ENCODE results near the gene PLOD1.
A peak's percentile ranks its signal among the peaks of the same experiment; 100 is the strongest.
"Not testable (repeated sequence)": the region's sequence is repeated elsewhere in the genome, so short reads cannot be mapped to it uniquely, and the experiment has no call there.

PLOD1 gene

DNA sequence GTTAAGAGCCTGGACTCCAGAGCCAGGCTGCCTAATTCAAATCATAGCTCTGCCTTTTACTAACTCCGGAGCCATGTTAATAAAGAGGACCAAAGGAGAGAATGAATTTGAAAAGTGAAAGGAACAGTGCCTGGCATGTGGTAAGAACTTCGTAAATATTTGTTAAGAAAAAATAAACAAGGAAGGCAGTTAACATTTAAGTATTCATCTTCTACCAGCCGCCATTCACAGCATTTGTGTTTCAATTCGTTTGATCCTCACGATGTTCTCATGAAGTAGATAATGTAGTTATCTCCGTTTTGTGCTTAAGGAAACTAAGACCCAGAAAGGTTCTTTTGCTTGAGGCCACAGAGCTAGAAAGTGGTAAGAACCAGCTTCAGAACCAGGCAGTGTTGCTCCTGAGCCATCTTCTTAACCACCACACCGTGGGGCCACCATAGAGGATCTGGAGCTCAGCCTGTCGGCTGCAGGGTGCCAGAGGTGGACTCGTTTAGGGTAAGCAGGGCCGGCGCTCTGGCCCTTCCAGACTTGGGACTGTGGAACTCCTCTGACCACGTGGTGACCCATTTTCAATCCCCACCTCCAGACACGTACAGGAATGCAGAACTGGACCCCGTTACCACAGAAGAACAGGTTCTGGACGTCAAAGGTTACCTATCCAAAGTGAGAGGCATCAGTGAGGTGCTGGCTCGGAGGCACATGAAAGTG is 57.6 kb downstream of the PLOD1 start:
- H3K4me3 Mint-ChIP-seq = no peak overlapping the region
- H3K36me3 Mint-ChIP-seq = peaks cover 4% of the 10 kb centered on the region
- H3K4me1 Mint-ChIP-seq (ENCODE audit: low read depth) = no peaks in the 10 kb centered on the region
- H3K27me3 Mint-ChIP-seq = no peaks in the 10 kb centered on the region
- H3K9me3 Mint-ChIP-seq (ENCODE audit: low read depth) = no peaks in the 10 kb centered on the region
- H3K27ac Mint-ChIP-seq = no peak overlapping the region

DNA sequence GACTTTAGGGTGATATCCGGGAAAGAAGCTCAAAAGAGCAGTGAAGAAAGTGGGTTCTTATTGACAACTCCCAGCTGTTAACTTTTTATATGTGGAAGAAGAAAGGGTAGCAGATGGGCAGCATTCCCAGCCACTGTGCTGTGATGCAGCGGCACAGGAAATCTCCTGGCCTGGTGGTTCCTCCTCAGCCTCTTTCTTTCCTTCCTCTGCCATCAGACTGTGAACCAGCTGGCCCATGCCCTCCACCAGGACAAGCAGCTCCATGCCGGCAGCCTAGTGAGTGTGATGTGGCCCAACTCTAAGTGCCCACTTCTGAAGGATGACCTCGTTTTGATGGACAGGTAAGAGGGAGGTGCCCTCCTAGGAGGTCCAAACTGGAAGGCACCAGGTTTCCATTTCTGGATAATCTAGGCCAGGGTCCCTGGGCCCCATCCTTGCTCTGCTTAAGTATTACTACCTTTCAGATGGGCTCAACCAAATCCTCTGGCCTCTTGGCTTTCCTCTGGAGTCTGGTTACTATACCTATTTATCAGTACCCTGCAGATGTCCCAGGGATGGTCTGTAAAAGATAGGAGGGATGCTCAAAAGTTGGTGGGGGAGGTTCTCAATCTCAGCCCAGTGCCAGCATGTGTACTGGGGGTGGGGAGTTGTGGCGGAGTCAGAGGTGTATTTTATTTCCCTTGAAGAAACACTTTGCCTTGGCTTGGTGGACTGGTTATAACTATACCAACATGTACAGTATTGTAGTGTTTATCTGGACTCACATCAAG is 62.7 kb downstream of the PLOD1 start:
- no peaks in the 10 kb centered on the region for H3K9me3 Mint-ChIP-seq (ENCODE audit: low read depth)
- no peak overlapping the region for H3K4me3 Mint-ChIP-seq
- no peaks in the 10 kb centered on the region for H3K36me3 Mint-ChIP-seq
- no peaks in the 10 kb centered on the region for H3K27me3 Mint-ChIP-seq
- H3K27ac Mint-ChIP-seq = no peak overlapping the region
- no peaks in the 10 kb centered on the region for H3K4me1 Mint-ChIP-seq (ENCODE audit: low read depth)

DNA sequence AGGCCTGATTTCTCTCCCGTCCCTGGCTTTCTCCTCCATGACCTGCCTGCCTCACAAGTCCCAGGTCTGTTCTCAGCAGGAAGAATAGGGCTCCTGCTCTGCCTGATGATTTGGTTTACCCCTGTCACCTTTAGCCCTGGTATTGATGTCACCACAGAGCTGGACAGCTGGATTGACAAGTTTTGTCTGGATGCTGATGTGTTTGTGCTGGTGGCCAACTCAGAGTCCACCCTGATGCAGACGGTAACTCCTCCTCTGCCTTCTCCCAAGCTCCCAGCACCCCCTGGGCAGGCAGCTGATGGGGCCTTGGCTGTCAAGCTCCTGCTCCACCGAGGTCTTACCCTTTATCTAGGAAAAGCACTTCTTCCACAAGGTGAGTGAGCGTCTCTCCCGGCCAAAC is 64.1 kb downstream of the PLOD1 start:
- Mint-ChIP-seq H3K36me3 (peaks cover 3% of the 10 kb centered on the region), H3K27ac (no peak overlapping the region), H3K4me3 (no peak overlapping the region), H3K4me1 (ENCODE audit: low read depth) (no peaks in the 10 kb centered on the region), H3K27me3 (no peaks in the 10 kb centered on the region), H3K9me3 (ENCODE audit: low read depth) (no peaks in the 10 kb centered on the region)

DNA sequence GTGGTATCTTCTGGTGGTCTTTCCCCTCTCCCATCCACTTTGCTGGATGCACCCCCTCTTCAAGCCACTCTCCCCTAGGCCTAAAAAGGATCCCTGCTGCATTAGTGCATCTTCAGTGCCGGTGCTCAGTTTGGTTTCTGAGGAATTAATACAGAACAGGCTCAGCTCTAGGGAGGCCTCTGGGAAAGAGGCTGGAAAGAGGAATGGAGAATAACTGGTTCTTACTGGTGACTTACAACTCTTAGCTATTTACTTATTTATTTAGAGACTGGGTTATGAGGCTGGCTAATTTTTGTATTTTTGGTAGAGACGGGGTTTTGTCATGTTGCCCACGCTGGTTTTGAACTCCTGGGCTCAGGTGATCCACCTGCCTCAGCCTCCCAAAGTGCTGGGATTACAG is 64.7 kb downstream of the PLOD1 start:
- Mint-ChIP-seq H3K27me3 (no peaks in the 10 kb centered on the region), H3K27ac (no peak overlapping the region), H3K4me3 (no peak overlapping the region), H3K9me3 (ENCODE audit: low read depth) (no peaks in the 10 kb centered on the region), H3K36me3 (peaks cover 3% of the 10 kb centered on the region), H3K4me1 (ENCODE audit: low read depth) (no peaks in the 10 kb centered on the region)

DNA sequence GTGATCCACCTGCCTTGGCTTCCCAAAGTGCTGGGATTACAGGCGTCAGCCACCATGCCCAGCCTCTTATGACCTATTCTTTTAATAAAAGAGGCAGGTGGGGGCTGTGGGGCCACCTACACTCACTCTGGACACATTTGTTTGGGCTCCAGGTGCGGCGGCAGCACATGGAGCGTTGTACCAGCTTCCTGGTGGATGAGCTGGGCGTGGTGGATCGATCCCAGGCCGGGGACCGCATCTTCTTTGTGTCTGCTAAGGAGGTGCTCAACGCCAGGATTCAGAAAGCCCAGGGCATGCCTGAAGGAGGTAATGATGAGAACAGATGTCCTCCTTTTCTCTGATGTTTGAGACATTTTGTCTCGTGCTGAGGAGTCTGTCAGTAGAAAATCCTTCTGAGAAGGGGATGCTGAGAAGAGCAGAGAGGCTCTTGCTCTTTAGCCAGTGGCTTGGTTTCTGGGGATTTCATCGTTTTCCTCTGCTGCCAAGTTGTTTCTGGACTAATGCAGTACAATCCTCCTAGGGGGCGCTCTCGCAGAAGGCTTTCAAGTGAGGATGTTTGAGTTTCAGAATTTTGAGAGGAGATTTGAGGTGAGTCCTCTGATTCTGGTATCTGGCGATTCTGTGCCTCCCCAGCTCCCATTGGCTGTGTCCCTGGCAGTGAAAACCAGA is 66.9 kb downstream of the PLOD1 start:
- Mint-ChIP-seq H3K27ac (no peak overlapping the region), H3K36me3 (peaks cover 6% of the 10 kb centered on the region), H3K27me3 (no peaks in the 10 kb centered on the region), H3K4me1 (ENCODE audit: low read depth) (no peaks in the 10 kb centered on the region), H3K4me3 (no peak overlapping the region), H3K9me3 (ENCODE audit: low read depth) (no peaks in the 10 kb centered on the region)

DNA sequence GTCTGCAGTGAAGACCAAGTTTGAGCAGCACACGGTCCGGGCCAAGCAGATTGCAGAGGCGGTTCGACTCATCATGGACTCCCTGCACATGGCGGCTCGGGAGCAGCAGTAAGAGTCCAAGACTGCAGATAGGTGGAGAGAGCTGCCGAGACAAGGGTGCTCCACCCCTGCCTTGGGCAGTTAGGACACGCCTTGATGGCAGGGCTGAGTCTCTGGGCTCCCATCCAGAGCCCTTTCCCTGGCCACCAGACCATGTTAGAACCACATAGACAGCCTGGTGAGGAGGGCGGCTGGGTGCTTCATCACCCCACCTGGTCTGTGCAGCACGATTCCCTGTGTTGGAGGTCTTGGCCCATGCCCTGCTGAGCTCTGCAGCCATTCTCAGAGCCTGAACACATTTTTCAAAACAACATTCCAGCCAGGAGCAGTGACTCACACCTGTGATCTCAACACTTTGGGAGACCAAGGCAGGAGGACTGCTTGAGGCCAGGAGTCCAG is 67.5 kb downstream of the PLOD1 start:
- Mint-ChIP-seq H3K27ac (no peak overlapping the region), H3K27me3 (no peaks in the 10 kb centered on the region), H3K4me3 (no peak overlapping the region), H3K36me3 (peaks cover 6% of the 10 kb centered on the region), H3K4me1 (ENCODE audit: low read depth) (no peaks in the 10 kb centered on the region), H3K9me3 (ENCODE audit: low read depth) (no peaks in the 10 kb centered on the region)

DNA sequence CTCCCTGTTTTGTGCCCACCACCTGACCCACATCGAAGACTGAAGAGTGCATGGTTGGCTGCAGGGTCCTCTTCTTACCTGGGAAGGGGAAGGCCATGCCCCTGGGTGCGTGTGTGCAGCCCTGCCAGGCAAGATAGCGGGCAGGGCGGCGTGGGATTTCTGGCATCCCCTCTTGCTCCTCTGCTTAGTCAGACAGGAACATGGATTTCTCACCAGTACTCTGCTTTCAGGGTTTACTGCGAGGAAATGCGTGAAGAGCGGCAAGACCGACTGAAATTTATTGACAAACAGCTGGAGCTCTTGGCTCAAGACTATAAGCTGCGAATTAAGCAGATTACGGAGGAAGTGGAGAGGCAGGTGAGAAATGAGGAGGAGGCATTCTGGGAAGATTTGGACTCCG is 69.2 kb downstream of the PLOD1 start:
- Mint-ChIP-seq H3K36me3 (peaks cover 10% of the 10 kb centered on the region), H3K4me1 (ENCODE audit: low read depth) (no peaks in the 10 kb centered on the region), H3K9me3 (ENCODE audit: low read depth) (no peaks in the 10 kb centered on the region), H3K27ac (no peak overlapping the region), H3K27me3 (no peaks in the 10 kb centered on the region), H3K4me3 (no peak overlapping the region)

DNA sequence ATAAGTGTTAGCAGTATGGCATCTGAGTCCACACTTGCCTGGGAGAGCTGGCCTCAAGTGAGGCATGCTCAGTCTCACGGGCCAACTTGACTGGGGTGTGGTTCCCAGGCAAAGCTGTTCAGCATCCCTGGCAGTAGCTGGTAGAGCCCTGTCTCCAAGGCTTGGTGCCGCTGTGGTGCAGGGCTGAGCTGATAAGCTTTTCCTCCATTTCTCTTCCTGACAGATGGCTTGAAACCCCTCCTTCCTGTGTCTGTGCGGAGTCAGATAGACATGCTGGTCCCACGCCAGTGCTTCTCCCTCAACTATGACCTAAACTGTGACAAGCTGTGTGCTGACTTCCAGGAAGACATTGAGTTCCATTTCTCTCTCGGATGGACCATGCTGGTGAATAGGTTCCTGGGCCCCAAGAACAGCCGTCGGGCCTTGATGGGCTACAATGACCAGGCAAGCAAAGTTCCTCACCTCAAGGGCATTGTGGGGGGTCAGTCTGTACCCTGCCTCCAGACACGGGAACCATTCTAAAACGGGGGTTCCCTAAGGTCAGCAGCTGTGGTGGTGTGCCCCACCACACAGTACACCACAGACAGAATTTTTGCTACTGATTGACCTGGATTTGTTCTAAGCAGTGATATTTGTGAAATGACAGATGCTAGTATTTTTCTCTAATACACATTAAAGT is 71.1 kb downstream of the PLOD1 start:
- no peaks in the 10 kb centered on the region for H3K4me1 Mint-ChIP-seq (ENCODE audit: low read depth)
- no peaks in the 10 kb centered on the region for H3K9me3 Mint-ChIP-seq (ENCODE audit: low read depth)
- no peak overlapping the region for H3K4me3 Mint-ChIP-seq
- peak overlapping the region; percentile 34 for H3K27ac Mint-ChIP-seq
- no peaks in the 10 kb centered on the region for H3K27me3 Mint-ChIP-seq
- H3K36me3 Mint-ChIP-seq = peaks cover 10% of the 10 kb centered on the region

DNA sequence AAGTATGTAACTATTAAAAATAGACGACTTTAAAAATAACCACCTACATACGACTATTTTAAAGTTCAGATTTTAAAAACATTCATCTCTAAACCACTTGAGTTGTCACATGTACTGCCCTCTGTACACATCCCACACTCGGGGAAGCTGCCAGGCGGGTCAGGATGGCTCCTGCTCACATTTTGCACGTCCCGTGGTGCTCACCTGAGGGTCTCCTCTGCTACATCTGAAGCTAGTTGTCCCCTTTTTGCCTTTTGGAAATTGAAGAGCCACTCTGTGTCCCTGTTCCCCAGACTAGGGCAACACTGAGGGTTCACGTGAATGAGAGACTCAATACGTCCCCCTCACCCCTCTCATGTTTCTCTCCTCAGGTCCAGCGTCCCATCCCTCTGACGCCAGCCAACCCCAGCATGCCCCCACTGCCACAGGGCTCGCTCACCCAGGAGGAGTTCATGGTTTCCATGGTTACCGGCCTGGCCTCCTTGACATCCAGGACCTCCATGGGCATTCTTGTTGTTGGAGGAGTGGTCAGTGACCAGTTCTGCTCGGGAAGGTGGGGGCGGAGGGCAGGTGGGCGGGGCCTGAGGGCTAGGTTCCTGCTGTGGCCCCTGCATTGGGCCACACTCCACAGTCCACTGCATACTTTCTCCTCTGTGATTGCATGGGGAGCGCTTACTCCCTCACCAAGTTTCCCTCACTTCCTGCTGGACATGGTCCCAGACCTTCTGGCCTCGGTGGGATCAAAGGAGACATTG is 71.8 kb downstream of the PLOD1 start:
- Mint-ChIP-seq H3K4me1 (ENCODE audit: low read depth) (no peaks in the 10 kb centered on the region), H3K27me3 (no peaks in the 10 kb centered on the region), H3K4me3 (no peak overlapping the region), H3K27ac (no peak overlapping the region), H3K9me3 (ENCODE audit: low read depth) (no peaks in the 10 kb centered on the region), H3K36me3 (peaks cover 10% of the 10 kb centered on the region)

DNA sequence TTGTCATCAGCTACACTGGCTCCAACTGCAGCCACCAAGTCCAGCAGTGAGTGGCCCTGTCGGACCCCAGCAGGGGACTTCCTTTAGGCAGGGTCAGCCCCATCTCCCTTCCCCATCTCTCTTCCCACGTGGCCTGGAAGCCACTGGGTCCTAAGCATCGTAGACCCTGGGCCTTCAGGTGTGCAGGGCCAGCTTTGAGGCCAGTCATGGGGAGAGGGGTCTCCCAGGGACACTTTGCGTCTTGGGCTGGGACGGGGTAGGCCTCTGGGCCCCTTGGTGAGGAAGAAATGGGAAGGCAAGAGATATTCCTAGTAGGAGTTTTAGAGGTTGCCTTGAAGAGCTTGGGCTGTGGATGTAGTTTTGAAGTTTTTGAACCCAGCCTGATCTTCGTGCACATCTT is 72.7 kb downstream of the PLOD1 start:
- Mint-ChIP-seq H3K27me3 (no peaks in the 10 kb centered on the region), H3K9me3 (ENCODE audit: low read depth) (no peaks in the 10 kb centered on the region), H3K4me3 (no peak overlapping the region), H3K4me1 (ENCODE audit: low read depth) (peaks cover 3% of the 10 kb centered on the region), H3K27ac (no peak overlapping the region), H3K36me3 (peaks cover 10% of the 10 kb centered on the region)

DNA sequence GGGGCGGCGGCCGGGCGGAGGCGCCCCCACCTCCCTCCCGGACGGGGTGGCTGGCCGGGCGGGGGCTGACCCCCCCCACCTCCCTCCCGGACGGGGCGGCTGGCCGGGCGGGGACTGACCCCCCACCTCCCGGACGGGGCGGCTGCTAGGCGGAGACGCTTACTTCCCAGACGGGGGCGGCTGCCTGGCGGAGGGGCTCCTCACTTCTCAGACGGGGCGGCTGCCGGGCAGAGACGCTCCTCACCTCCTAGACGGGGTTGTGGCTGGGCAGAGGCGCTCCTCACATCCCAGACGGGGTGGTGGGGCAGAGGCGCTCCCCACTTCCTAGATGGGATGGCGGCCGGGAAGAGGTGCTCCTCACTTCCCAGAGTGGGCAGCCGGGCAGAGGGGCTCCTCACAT is 73.8 kb downstream of the PLOD1 start:
- H3K4me1 Mint-ChIP-seq (ENCODE audit: low read depth); H3K27me3 Mint-ChIP-seq; H3K9me3 Mint-ChIP-seq (ENCODE audit: low read depth); H3K4me3 Mint-ChIP-seq; H3K27ac Mint-ChIP-seq; H3K36me3 Mint-ChIP-seq: not testable (repeated sequence)

DNA sequence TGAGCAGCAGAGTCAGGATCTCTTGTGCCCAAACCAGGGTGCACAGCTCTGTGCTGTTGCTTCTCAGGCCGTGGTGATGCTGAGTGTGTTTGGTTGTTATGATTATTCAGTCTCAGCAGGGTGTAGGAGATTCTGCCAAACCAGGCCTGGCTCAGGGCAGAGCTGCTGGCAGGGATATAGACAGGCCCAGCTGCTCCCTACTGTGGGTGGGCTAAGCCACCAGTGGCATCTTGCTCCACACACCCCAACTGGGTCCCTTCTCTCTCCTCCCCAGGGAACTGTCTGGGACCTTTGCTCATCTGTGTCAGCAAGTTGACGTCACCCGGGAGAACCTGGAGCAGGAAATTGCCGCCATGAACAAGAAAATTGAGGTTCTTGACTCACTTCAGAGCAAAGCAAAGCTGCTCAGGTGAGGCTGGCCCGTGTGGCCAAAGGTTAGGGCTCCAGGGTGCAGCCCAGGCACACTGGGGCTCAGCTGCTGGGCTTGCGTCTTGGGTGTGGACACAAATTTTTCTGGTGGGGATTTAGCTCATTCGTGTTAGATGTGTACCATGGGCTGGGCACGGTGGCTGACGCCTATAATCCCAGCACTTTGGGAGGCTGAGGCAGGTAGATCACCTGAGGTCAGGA is 74.9 kb downstream of the PLOD1 start:
- Mint-ChIP-seq H3K27ac (no peak overlapping the region), H3K4me1 (ENCODE audit: low read depth) (peaks cover 11% of the 10 kb centered on the region), H3K36me3 (peaks cover 7% of the 10 kb centered on the region)

DNA sequence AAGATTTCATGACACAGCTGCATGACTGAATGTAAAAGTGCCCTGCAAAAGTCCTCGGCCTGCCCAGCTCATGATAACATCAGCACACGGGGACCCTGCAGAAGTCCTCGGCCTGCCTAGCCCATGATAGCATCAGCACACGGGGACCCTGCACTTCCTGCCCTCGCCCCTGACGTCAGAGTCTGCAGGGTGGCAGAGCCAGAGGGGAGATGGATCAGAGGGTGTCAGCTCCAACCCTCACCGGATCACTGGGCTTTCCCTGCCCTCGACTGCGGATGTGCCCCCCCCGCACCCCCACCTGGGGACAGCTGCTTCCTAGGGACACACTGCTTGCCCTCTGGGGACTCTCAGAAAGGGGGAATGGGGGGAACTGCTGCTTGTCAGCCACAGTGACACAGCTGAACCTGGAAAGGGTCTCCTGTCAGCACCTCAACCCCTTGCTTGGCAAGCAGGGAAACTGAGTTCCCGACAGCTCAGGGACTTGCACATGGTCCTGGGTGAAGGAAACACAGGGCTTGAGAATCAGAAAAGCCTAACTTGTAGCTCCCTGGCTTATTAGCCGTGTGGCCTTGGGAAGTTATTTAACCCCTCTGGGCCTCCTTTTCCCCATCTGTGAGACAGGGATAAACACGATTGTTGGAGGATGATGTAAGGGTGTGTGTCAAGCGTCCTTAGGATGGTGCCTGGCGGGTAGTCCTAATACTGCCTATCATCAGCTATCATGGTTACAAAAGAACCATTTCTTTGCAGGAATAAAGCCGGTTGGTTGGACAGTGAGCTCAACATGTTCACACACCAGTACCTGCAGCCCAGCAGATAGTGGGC is 76.4 kb downstream of the PLOD1 start:
- Mint-ChIP-seq H3K27ac (no peak overlapping the region), H3K4me3 (no peak overlapping the region), H3K36me3 (peaks cover 4% of the 10 kb centered on the region), H3K4me1 (ENCODE audit: low read depth) (peaks cover 11% of the 10 kb centered on the region), H3K9me3 (ENCODE audit: low read depth) (no peaks in the 10 kb centered on the region), H3K27me3 (no peaks in the 10 kb centered on the region)

More for the DNA sequence above, 74.9 kb downstream of the PLOD1 start:
- Mint-ChIP-seq H3K4me3 (no peak overlapping the region), H3K27me3 (no peaks in the 10 kb centered on the region), H3K9me3 (ENCODE audit: low read depth) (no peaks in the 10 kb centered on the region)
